AG08395 (cell line): ENCODE measurements around the gene ETV4.

Experiments used
- DNase-seq: peaks from one replicate; pipeline ENCODE4 v3.0.0; 2012; ENCODE audit warnings: mixed read lengths, low spot score

ETV4 gene

GRCh38 chr17:43543771-43544575 lies 2.2 kb downstream of the ETV4 start:
- no peak for DNase-seq

- DNase-seq = no peak
Observed at GRCh38 chr17:43543300-43543699, 2.8 kb downstream of the ETV4 start.

DNA sequence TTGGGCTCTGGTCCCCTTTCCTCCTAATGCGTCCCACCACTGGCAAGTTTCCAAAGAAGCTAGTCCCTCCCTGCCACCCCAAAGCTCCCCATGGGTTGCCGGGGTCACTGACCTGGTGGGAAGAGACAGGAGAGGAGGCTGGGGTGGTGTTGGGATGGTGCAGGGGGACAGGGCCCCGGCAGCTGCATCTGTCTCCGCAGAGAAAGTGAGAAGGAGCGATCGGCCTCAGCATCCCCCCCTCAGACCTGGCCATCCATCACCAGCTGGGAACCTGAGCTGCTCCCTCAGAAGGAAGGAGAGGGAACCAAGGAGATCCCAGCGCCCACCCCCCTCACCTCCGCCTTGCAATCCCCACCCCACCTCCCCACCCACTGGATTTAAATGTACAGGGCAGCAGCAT lies 3.3 kb downstream of the ETV4 start:
- DNase-seq = no peak

GRCh38 chr17:43540821-43541674 lies 5.1 kb downstream of the ETV4 start:
- DNase-seq = no peak

DNA sequence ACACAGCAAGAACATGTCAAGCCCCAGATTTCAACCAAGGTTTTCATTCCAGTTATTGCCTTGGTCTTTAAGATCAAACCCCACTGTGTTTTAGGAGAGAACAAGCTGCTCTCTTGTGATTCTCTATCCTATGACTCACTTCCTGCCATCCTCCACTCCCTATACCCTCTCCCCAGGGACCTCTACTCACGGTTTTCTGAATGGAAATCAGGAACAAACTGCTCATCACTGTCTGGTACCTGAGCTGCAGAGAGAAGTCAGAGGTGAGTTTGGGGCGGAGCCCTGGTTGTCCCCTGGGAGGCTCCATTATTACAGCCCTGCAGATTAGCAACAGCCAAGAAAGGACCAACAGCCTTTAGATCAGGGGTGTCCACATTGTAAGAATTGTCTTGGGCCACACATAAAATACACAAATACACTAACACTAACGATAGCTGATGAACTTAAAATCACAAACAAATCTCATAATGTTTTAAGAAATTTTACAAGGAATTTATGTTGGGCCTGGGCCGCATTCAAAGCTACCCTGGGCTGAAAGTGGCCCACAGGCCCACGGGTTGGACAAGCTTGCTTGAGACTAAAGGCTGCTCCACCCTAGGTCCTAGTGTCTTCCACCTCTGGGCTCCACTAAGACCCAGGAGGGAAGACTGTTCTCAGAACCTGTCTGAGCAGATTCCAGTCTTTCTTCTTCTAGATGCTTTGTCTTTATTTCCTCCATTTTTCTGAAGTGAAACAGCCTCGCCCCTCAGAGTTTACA lies 9.7 kb downstream of the ETV4 start:
- DNase-seq = peak; percentile 88

DNA sequence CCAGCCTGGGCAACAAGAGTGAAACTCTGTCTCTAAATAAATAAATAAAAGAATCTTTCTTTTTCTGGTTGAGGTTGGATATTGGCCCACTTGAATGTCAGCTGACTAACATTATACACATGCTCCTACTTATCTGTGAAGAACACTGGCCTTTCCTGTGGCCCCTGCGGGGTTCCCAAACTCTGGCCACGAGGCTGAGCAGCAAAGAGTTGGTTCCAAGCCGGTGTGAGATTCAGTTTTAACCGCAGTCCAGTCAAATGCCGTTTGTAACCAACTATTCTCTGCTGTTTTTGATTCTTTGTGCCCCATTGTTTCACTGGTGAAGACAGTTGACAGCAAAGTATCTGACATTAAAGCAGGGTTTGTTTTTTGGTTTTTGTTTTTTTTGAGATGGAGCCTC lies 11.2 kb downstream of the ETV4 start:
- no peak for DNase-seq

DNA sequence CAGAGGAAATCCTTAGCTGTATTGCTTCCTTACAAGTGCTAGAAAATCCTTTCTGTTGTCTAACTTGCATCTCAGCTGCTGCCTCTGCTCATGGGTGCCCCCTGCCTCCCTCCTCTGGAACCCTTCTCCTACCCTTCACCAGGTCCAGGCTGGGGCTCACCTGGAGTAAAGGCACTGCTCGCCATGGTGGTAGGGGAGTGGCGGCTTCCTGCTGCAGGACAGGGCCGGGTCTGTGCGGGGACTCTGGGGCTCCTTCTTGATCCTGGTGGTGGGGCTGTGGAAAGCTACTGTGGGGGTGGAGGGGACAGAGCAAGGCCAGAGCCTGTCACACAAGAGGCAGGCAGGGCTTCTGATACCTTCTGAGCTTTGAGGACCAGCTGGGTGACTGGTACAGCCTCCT lies 12.4 kb downstream of the ETV4 start:
- no peak for DNase-seq

GRCh38 chr17:43532581-43532980 lies 13.6 kb downstream of the ETV4 start:
- no peak for DNase-seq

DNA sequence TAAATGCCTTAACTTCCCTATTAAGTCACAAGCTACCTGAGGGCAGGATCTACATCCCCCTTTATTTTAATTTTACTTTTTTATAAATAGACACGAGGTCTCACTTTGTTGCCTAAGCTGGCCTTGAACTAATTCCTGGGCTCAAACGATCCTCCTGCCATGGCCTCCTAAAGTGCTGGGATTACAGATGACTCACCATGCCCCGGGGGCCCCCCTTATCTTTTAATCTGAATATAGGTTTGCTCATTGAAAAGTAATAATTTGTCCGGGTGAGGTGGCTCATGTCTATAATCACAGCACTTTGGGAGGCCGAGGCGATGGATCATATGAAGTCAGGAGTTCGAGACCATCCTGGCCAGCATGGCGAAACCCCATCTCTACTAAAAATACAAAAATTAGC lies 14.2 kb downstream of the ETV4 start:
- DNase-seq = no peak

DNA sequence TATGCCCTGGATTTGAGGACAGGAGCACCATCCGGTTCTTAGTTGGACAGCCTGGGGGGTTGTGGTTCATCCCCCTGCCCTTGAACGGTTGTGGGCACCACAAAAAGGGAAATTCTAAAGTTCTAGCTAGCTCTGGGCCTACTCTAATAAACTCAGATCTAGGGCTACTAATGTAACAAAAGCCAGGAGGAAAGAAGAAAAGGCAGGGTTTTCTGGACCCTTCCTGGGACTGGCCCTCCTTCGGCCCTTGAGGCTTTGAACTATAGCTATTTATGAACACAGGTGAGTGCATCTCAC lies 15.1 kb downstream of the ETV4 start:
- no peak for DNase-seq

GRCh38 chr17:43530288-43531081 lies 15.7 kb downstream of the ETV4 start:
- peak; percentile 63 for DNase-seq

GRCh38 chr17:43529947-43530287 lies 16.2 kb downstream of the ETV4 start:
- no peak for DNase-seq

GRCh38 chr17:43528988-43529814 lies 16.9 kb downstream of the ETV4 start:
- no peak for DNase-seq

DNA sequence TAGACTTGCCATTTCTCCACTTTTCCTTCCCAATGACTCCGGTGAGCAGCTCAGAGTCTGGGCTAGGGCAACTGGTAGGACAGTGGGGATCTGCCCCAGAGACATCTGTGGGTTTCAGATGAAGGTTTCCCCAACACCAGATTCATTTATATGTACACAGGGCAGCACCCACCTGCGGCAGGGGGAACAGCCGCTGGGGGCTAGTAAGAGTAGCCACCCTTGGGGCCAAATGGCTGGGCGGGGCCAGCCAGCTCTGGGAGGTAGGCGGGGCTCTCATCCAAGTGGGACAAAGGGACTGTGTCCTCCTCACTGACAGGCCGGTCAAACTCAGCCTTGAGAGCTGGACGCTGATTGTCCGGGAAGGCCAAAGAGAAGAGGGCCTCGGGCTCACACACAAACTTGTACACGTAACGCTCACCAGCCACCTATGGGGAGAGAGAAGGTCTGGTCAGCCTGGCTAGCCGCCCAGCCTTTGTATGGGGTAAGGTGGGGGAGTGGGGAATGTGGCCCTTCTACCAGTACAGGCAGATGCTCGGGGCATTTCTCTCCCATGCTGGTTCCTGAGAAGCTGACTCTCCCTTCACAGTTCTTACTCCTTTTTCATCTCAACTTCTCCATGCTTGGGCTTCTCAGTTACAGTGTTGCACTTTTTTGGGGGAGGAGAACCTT lies 17.7 kb downstream of the ETV4 start:
- DNase-seq = no peak

GRCh38 chr17:43526886-43527648 lies 19.1 kb downstream of the ETV4 start:
- no peak for DNase-seq

GRCh38 chr17:43524945-43525575 lies 21.1 kb downstream of the ETV4 start:
- DNase-seq = no peak

DNA sequence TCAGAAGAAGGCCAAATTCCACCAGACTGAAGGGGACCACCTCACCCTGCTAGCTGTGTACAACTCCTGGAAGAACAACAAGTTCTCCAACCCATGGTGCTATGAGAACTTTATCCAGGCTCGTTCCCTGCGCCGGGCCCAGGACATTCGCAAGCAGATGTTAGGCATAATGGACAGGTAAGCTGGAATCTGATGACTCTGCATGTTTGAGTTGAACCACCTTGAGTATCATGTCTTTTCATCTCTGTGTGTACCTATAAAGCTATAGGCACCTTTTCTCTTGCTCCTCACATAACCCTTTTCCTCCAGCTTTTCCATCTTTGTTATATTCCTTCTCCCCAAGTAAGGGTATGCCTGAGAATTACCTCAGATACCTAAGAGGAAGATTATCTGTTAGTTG lies 24.8 kb downstream of the ETV4 start:
- no peak for DNase-seq

DNA sequence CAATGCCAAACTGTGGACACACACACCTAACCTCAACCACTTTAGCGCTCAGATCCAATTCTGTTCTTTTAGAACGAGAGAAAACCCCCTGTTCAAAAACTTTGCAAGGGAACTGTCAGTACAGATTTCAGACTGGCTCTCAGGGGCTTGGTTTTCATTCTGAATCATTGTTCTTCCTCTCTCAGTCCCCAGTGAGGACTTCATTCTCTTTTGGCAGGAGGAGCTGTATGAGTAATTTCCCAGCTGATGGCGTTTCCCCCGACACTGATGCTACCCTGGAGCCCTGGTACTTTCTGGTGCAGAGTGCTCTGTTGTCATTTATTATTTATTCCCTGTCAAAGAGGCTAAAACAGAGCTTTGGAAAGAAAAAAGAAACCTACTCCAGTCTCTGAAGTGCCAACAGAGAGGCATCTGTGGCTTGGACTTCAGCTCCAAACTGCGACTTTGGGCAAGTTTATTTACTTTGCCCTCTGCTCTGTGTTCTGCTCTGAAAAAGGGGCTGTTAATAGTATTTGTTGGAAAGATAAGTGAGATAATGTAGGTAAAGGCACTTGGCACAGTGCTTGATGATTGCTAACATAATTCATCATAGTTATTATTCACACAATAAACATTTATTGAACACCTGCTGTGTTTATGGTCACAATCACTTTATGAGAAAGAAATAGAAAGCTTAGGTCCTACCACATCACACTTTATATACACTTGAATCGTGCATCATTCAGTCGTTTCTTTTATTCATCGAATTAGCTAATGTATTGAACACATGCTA lies 28.3 kb downstream of the ETV4 start:
- DNase-seq = peak; percentile 87

DNA sequence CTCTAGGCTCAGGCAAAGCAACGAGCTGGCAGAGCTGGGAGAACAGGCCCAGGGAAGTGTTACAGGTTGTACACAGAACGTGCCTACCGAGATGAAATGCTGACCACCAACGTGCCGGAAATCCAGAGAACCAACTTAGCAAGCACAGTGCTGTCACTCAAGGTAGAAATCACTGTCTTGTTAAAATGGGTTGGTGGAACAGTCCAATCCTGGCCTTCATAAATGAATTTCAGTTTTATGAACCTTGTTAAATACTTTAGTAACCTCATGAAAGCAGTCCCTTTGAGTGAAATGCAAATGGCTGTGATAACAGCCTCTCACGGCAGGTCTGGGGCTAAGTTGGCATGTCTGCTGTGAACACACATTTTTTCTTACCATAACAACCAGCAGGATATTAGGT lies 29.0 kb downstream of the ETV4 start:
- peak; percentile 32 for DNase-seq
